ENCODE results near the gene AKNA. TPM values are rescaled to one million over a fixed set of nuclear protein-coding genes. Genes with fewer than 3 reads are reported as not detected.

Gene AKNA
- total RNA-seq, 1 donor from 2014 or later = 14.0 TPM

DNA sequence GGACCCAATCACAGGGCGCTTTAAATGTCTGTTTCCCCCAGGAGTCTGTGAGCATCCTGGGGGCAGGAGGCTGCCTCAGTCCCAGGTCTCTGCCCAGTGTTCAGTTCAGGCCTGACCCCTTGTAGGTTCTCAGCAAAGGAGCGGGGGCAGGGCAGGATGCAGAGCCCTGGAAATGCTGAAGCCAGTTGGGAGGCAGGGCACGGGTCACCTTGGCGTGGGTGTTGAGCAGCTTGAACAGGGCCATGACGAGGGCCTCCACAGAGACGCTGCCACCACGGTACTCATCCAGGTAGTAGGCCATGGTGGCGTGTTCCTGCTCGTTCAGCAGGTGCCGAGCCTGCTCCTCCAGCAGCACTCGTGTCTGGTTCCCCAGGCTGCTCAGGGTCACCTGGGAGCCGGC, 36.3 kb upstream of the AKNA start:
- Mint-ChIP-seq H3K4me1 (ENCODE audit: unreplicated experiment) (peaks cover 6% of the 10 kb centered on the region), H3K27me3 (peaks cover 4% of the 10 kb centered on the region), H3K9me3 (no peaks in the 10 kb centered on the region), H3K4me3 (no peak overlapping the region), H3K36me3 (no peaks in the 10 kb centered on the region), H3K27ac (no peak overlapping the region)
- DNase-seq (ENCODE audit: extremely low spot score, unreplicated experiment) = no peak
- TF ChIP-seq, protein P1, sequence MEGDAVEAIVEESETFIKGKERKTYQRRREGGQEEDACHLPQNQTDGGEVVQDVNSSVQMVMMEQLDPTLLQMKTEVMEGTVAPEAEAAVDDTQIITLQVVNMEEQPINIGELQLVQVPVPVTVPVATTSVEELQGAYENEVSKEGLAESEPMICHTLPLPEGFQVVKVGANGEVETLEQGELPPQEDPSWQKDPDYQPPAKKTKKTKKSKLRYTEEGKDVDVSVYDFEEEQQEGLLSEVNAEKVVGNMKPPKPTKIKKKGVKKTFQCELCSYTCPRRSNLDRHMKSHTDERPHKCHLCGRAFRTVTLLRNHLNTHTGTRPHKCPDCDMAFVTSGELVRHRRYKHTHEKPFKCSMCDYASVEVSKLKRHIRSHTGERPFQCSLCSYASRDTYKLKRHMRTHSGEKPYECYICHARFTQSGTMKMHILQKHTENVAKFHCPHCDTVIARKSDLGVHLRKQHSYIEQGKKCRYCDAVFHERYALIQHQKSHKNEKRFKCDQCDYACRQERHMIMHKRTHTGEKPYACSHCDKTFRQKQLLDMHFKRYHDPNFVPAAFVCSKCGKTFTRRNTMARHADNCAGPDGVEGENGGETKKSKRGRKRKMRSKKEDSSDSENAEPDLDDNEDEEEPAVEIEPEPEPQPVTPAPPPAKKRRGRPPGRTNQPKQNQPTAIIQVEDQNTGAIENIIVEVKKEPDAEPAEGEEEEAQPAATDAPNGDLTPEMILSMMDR (conservative IDR thresholded peaks at IDR 0.05) = no peak

DNA sequence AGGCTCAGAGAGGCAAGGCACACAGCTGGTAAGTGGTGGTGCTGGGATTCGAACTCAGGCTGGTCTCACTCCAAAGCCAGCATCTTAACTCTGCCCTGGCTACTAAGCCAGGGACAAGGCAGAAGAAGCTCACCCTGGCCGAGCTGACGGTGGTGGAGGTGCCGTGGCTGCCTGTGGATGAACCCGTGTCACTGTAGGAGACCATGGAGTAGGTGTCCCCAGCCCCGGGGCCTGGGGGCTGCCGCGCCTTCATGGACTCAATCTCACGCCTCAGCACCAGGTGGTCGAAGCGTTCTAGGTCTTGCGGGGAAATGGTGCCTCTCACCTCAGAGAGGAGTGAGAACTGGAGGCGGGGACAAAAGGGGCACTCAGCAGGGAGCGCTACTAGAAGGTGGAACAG, 35.4 kb upstream of the AKNA start:
- no peak overlapping the region for H3K27ac Mint-ChIP-seq
- DNase-seq (ENCODE audit: extremely low spot score, unreplicated experiment) = no peak
- H3K4me1 Mint-ChIP-seq (ENCODE audit: unreplicated experiment) = peaks cover 6% of the 10 kb centered on the region
- H3K4me3 Mint-ChIP-seq = no peak overlapping the region
- no peaks in the 10 kb centered on the region for H3K9me3 Mint-ChIP-seq
- no peaks in the 10 kb centered on the region for H3K27me3 Mint-ChIP-seq
- no peaks in the 10 kb centered on the region for H3K36me3 Mint-ChIP-seq
- TF ChIP-seq, protein P1 (conservative IDR thresholded peaks at IDR 0.05) = no peak

DNA sequence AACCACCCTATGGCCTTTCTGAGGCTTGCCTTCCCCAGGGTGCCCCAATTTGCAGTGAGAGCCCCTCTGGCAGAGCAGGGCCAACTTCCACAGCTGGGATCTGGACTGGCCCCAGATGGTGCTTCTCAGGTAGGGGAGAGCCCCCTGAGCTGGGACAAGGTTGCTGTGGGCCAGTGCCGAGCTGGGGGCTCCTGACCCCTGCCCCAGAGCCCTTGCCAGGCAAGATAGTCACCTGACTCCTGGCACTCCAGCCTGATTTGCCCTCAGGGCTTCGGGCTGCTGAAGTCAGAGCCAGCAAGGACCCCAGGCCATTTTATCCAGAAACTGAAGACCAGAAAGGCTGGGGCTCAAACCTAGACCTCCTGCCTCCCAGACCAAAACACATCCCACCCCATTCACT, 33.4 kb upstream of the AKNA start:
- Mint-ChIP-seq H3K4me3 (no peak overlapping the region), H3K27me3 (no peaks in the 10 kb centered on the region), H3K4me1 (ENCODE audit: unreplicated experiment) (peaks cover 24% of the 10 kb centered on the region), H3K36me3 (peaks cover 7% of the 10 kb centered on the region), H3K27ac (no peak overlapping the region), H3K9me3 (no peaks in the 10 kb centered on the region)
- TF ChIP-seq, protein P1 (conservative IDR thresholded peaks at IDR 0.05) = no peak
- DNase-seq (ENCODE audit: extremely low spot score, unreplicated experiment) = no peak

DNA sequence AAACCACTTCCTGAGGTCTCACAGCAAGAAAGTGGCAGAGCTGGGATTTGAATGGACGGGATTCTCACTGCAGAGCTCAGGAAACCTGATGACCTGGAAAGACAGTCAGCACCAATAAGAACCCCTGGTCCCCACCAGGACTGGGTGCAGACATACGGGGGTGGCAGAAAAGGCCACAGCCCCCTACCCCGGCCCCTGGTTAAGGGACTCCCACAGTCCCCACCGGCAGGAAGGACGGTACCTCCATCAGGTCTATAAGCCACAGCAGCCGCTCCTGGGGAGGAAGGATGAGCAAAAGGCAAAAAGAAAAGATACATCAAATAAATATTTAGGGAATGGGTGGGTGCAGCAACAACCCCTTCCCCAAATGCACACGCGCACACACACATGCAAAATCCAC, 32.0 kb upstream of the AKNA start:
- Mint-ChIP-seq H3K36me3 (peaks cover 7% of the 10 kb centered on the region), H3K4me3 (no peak overlapping the region)

DNA sequence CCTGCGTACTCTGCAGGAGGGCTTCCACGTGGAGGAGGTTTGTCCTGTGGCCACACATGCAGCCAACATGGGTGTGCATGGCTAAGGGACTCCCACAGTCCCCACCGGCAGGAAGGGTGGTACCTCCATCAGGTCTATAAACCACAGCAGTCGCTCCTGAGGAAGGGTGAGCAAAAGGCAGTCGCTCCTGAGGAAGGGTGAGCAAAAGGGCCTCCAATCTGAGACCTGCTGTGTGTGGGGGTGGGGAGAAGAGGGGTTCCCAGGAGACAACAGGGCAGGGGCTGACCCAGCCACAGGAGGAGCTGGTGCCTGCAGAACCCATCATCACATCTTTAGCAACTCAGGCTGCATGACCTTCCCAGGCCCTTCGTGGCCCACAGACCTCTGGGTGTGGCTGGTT, 30.3 kb upstream of the AKNA start:
- Mint-ChIP-seq H3K4me1 (ENCODE audit: unreplicated experiment) (peaks cover 28% of the 10 kb centered on the region), H3K36me3 (peaks cover 7% of the 10 kb centered on the region), H3K9me3 (no peaks in the 10 kb centered on the region), H3K27me3 (no peaks in the 10 kb centered on the region), H3K4me3 (no peak overlapping the region), H3K27ac (peak overlapping the region; percentile 48)
- no peak for DNase-seq (ENCODE audit: extremely low spot score, unreplicated experiment)
- TF ChIP-seq, protein P1 (conservative IDR thresholded peaks at IDR 0.05) = no peak

More for the DNA sequence above, 32.0 kb upstream of the AKNA start:
- Mint-ChIP-seq H3K9me3 (no peaks in the 10 kb centered on the region), H3K27me3 (no peaks in the 10 kb centered on the region), H3K27ac (no peak overlapping the region), H3K4me1 (ENCODE audit: unreplicated experiment) (peaks cover 28% of the 10 kb centered on the region)
- no peak for DNase-seq (ENCODE audit: extremely low spot score, unreplicated experiment)
- TF ChIP-seq, protein P1 (conservative IDR thresholded peaks at IDR 0.05) = no peak

DNA sequence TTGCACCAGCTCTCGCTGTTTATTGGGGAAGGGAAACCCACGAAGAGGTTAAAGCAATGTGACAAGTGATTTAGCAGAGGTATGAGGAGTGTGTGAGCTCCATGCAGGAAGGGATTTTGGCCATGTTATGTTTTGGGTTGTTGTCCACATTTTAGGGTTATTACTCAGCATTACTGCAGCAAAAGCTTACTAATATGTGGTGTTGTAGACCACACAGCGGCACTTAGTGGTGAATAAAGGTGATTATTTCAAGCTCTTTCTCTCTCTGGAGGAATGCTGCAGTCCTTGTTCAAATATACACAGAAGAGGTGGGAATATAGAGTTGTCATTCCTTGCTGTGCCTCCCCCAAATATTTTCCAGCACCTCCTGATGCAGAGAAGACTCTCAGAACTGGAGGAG, 29.7 kb upstream of the AKNA start:
- no peak overlapping the region for H3K4me3 Mint-ChIP-seq
- no peaks in the 10 kb centered on the region for H3K27me3 Mint-ChIP-seq
- DNase-seq (ENCODE audit: extremely low spot score, unreplicated experiment) = no peak
- TF ChIP-seq, protein P1 (conservative IDR thresholded peaks at IDR 0.05) = no peak
- H3K36me3 Mint-ChIP-seq = peaks cover 7% of the 10 kb centered on the region
- peaks cover 31% of the 10 kb centered on the region for H3K4me1 Mint-ChIP-seq (ENCODE audit: unreplicated experiment)
- peak overlapping the region; percentile 48 for H3K27ac Mint-ChIP-seq
- H3K9me3 Mint-ChIP-seq = no peaks in the 10 kb centered on the region

Measured in type B pancreatic cell (in vitro differentiated cells).